ENCODE data around the gene KHDC1L. TPM values are rescaled to one million over a fixed set of nuclear protein-coding genes. Genes with fewer than 3 reads are reported as not detected.

Gene KHDC1L
- total and polyA plus RNA-seq, 2 of the 4 experiments (the other 2 are of a cell fraction): 0.18 to 0.68 TPM

DNA sequence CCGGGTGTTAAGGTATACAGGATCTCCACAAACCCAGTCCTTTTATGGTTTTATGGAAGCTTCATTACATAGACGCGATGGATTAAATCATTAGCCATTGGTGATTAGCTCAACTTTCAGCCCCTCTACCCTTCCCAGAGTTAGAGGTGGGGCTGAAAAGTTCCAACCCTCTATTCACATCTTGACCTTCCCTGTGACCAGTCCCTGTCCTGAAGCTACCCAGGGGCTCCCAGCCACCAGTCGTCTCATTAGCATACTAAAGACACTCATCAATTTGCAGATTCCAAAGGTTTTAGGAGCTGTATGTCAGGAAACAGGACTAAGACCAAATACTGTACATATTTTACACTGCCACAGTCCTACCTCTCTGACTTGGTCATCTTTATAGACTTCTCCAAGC is 21.0 kb downstream of the KHDC1L start:
- Histone ChIP-seq H3K9me1 (ENCODE audit: insufficient read depth, low read length) (peaks cover 4% of the 10 kb centered on the region; the same call in 1 of the 2 replicates), H3K4me3 (ENCODE audit: insufficient read depth, low read depth, low read length) (no peak overlapping the region), H2AK5ac (ENCODE audit: low read depth, low read length) (no peak overlapping the region), H3K36me3 (ENCODE audit: control insufficient read depth, insufficient read depth, low read length) (no peaks in the 10 kb centered on the region), H3K4me1 (ENCODE audit: control insufficient read depth, insufficient read depth, low read length) (peaks cover 3% of the 10 kb centered on the region), H3K4ac (ENCODE audit: low read depth, low read length) (no peak overlapping the region), H2AFZ (replicated peaks; ENCODE audit: low read length, poor library complexity) (no peak overlapping the region), H4K8ac (ENCODE audit: low read depth in 2 of 2, low read length in 2 of 2) (no peak overlapping the region), H2BK120ac (ENCODE audit: low read depth, low read length) (no peak overlapping the region), H3K9me3 (ENCODE audit: control insufficient read depth, insufficient read depth, low read length) (no peaks in the 10 kb centered on the region), H2BK15ac (ENCODE audit: low read depth, low read length) (no peak overlapping the region), H3K4me2 (ENCODE audit: low read depth, low read length) (no peak overlapping the region), H2BK20ac (ENCODE audit: low read depth, low read length) (no peak overlapping the region), H4K5ac (ENCODE audit: low read depth, low read length) (no peak overlapping the region), H3K27me3 (ENCODE audit: control insufficient read depth, insufficient read depth, low read length) (no peaks in the 10 kb centered on the region; the same call in 1 of the 2 replicates), H3K27ac (ENCODE audit: insufficient read depth, low read length) (no peak overlapping the region), H3K14ac (replicated peaks; ENCODE audit: low read depth, low read length) (no peak overlapping the region), H4K20me1 (ENCODE audit: insufficient read depth, low read length) (no peaks in the 10 kb centered on the region), H4K91ac (ENCODE audit: insufficient read depth, low read depth, low read length) (no peak overlapping the region), H2AK9ac (replicated peaks; ENCODE audit: low read depth, low read length, poor library complexity) (no peak overlapping the region), H3K79me1 (ENCODE audit: low read depth in 1 of 2, low read length in 2 of 2) (no peaks in the 10 kb centered on the region), H3K9ac (ENCODE audit: low read depth, low read length) (no peak overlapping the region), H3K18ac (ENCODE audit: low read depth, low read length) (no peak overlapping the region), H3K56ac (ENCODE audit: extremely low read depth, insufficient read depth, low read length) (no peak overlapping the region), H2BK5ac (ENCODE audit: low read depth, low read length, poor library complexity, severe bottlenecking) (no peak overlapping the region), H3K23ac (ENCODE audit: low read depth, low read length) (no peak overlapping the region)
- no peak for TF ChIP-seq RCOR1 (IDR thresholded peaks at IDR 0.05; ENCODE audit: insufficient replicate concordance, low read length)
- TF ChIP-seq, protein P1, sequence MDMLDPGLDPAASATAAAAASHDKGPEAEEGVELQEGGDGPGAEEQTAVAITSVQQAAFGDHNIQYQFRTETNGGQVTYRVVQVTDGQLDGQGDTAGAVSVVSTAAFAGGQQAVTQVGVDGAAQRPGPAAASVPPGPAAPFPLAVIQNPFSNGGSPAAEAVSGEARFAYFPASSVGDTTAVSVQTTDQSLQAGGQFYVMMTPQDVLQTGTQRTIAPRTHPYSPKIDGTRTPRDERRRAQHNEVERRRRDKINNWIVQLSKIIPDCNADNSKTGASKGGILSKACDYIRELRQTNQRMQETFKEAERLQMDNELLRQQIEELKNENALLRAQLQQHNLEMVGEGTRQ (IDR thresholded peaks at IDR 0.05; ENCODE audit: low read depth, low read length): no peak
- TF ChIP-seq, protein P2, sequence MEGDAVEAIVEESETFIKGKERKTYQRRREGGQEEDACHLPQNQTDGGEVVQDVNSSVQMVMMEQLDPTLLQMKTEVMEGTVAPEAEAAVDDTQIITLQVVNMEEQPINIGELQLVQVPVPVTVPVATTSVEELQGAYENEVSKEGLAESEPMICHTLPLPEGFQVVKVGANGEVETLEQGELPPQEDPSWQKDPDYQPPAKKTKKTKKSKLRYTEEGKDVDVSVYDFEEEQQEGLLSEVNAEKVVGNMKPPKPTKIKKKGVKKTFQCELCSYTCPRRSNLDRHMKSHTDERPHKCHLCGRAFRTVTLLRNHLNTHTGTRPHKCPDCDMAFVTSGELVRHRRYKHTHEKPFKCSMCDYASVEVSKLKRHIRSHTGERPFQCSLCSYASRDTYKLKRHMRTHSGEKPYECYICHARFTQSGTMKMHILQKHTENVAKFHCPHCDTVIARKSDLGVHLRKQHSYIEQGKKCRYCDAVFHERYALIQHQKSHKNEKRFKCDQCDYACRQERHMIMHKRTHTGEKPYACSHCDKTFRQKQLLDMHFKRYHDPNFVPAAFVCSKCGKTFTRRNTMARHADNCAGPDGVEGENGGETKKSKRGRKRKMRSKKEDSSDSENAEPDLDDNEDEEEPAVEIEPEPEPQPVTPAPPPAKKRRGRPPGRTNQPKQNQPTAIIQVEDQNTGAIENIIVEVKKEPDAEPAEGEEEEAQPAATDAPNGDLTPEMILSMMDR (conservative IDR thresholded peaks at IDR 0.05; ENCODE audit: low read depth, low read length): no peak
- TF ChIP-seq RAD21 (IDR thresholded peaks at IDR 0.05; ENCODE audit: low read length): no peak
- TF ChIP-seq CEBPB (IDR thresholded peaks at IDR 0.05; ENCODE audit: low read depth, low read length): no peak
- TF ChIP-seq SMC3 (IDR thresholded peaks at IDR 0.05; ENCODE audit: low read depth, low read length): no peak
- no peak for TF ChIP-seq MAFK (IDR thresholded peaks at IDR 0.05; ENCODE audit: low read depth, low read length)
- no peak for TF ChIP-seq RFX5 (IDR thresholded peaks at IDR 0.05; ENCODE audit: low read depth, low read length)
- whole genome bisulfite sequencing, 2 experiments (ENCODE audit: extremely low coverage in 2 of 2, insufficient read length in 1 of 2): 80% methylated on average over 1 of the region's 4 CpGs; no CpG with 5 or more reads in 1 of the 2 experiments
- DNase-seq (no peak), ATAC-seq (ENCODE audit: low read depth) (no peak)
- no TSS peak for BruUV-seq (replicated peaks)
- intact Hi-C loops (cut with micrococcal nuclease): no loop called here
- ChIA-PET POLR2A (ENCODE audit: unreplicated experiment) (no interaction called here), CTCF (interaction anchor here (0.5 to 0.6 kb wide), 2 partner anchors 48 to 1676 kb away, joined by 3 read pairs; no protein-coding TSS in a partner anchor)
- in situ Hi-C loops (cut with MboI; ENCODE audit: low sequenced_read_pairs): no loop called here
- dilution Hi-C loops (cut with HindIII; ENCODE audit: low sequenced_read_pairs, unreplicated experiment): no loop called here

Data from IMR-90 (cell line).